NB4 (cell line): ENCODE measurements around the gene CORO2A.

ENCODE experiments used
- CTCF ChIP-seq: IDR thresholded peaks from one replicate; pipeline ENCODE4 v1.5.1; 2012; ENCODE audit warnings: low read depth, low read length
- TF ChIP-seq, protein P1 (sequence below): IDR thresholded peaks from 2 replicates; pipeline ENCODE4 v1.6.1; 2011; ENCODE audit warnings: low read depth, low read length

DNA sequence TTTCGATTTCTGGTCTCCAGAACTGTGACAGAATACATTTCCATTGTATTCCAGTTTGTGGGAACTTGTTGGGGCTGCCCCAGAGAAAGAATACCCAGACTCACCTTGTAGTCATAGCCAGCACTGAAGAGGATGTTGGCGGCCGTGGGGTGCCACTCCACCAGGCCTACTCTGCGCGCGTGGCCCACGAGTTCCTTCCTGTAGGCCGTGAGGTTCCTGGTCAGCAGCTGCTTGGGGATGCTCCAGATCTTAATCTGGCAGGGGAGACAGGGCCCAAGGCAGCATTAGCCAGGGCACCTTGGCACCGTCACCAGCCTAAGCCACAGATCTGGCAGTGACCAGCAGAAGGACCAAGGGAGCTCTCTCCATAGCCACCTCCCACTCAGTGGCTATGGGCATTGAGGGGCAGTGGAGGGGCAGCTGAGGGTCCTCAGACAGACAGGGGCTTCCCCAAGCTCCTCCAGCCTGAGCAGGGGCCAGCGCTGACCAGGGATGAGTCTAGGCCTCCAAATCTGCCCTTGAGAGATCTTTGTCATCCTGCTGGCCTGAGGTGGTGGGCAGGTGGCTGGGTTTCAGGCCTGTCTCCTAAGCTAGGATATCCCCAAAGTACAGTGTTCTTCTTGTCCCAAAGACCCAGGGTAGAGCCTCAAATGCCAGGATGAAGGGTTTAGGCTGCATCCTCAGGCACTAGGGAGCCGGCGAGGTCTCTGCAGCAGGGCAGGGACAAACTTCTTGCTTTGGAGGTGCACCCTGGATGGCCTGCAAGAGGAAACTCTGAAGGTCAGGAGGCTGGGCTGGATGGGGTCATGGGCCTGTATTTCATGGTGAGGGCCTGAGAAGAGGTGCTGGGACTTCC is 57.5 kb downstream of the CORO2A start:
- no peak for TF ChIP-seq CTCF
- TF ChIP-seq, protein P1, sequence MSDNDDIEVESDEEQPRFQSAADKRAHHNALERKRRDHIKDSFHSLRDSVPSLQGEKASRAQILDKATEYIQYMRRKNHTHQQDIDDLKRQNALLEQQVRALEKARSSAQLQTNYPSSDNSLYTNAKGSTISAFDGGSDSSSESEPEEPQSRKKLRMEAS, result no peak
